NK-92 treated with Interleukin-12 subunit alpha and Interleukin-12 subunit beta, amount 100 ng/mL, for 24 hours (cell line): Measurements from ENCODE around the gene KCTD1.

Experiments used
- DNase-seq: peaks from one replicate; lab custom pipeline; 2025; lab: John Stamatoyannopoulos, UW

Gene KCTD1

GRCh38 chr18:26549263-26550094 is 1.1 kb upstream of the KCTD1 start:
- no peak for DNase-seq

GRCh38 chr18:26547646-26548414 is 523 bp downstream of the KCTD1 start:
- no peak for DNase-seq

- no peak for DNase-seq
Observed at GRCh38 chr18:26546875-26547645, 1.3 kb downstream of the KCTD1 start.

GRCh38 chr18:26546170-26546874 is 2.0 kb downstream of the KCTD1 start:
- no peak for DNase-seq

- DNase-seq, result no peak
Observed at GRCh38 chr18:26545335-26546123, 2.8 kb downstream of the KCTD1 start.

- DNase-seq, result no peak
Observed at GRCh38 chr18:26544451-26544850, 3.9 kb downstream of the KCTD1 start.

- DNase-seq, result no peak
Observed at GRCh38 chr18:26543373-26543772, 5.0 kb downstream of the KCTD1 start.

GRCh38 chr18:26540043-26540628 is 8.2 kb downstream of the KCTD1 start:
- no peak for DNase-seq

GRCh38 chr18:26538524-26538923 is 9.8 kb downstream of the KCTD1 start:
- no peak for DNase-seq

- no peak for DNase-seq
Observed at GRCh38 chr18:26536664-26537063, 11.7 kb downstream of the KCTD1 start.

GRCh38 chr18:26536032-26536431 is 12.3 kb downstream of the KCTD1 start:
- no peak for DNase-seq

GRCh38 chr18:26535630-26536029 is 12.7 kb downstream of the KCTD1 start:
- DNase-seq, result no peak

- DNase-seq, result no peak
Observed at GRCh38 chr18:26532367-26533340, 15.7 kb downstream of the KCTD1 start.

- DNase-seq, result no peak
Observed at GRCh38 chr18:26531605-26532298, 16.6 kb downstream of the KCTD1 start.

GRCh38 chr18:26526966-26527234 is 21.5 kb downstream of the KCTD1 start:
- no peak for DNase-seq

- no peak for DNase-seq
Observed at GRCh38 chr18:26526128-26526965, 22.0 kb downstream of the KCTD1 start.

GRCh38 chr18:26524504-26525351 is 23.6 kb downstream of the KCTD1 start:
- DNase-seq, result no peak
